NCI-H1092 (cell line): ENCODE results near the gene EXOC1.

ENCODE experiments used
- DNase-seq: peaks from one replicate; lab custom pipeline; 2025; lab: John Stamatoyannopoulos, UW

The EXOC1 gene

DNA sequence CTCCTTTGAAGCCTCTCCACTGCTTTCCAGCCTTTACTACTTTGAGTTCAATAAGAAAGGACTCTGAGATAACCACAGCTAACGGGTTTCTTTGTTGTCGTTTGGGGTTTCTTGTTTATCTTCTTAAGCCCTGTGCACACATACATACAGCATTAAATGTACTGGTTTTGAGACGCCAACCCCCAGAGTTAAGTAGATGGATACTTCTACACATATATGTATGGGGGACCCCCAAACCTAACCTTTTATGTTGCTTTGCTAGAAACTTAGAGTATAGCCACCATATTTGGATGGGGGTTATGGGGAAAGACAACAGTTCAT lies 96.0 kb downstream of the EXOC1 start:
- DNase-seq = no peak

DNA sequence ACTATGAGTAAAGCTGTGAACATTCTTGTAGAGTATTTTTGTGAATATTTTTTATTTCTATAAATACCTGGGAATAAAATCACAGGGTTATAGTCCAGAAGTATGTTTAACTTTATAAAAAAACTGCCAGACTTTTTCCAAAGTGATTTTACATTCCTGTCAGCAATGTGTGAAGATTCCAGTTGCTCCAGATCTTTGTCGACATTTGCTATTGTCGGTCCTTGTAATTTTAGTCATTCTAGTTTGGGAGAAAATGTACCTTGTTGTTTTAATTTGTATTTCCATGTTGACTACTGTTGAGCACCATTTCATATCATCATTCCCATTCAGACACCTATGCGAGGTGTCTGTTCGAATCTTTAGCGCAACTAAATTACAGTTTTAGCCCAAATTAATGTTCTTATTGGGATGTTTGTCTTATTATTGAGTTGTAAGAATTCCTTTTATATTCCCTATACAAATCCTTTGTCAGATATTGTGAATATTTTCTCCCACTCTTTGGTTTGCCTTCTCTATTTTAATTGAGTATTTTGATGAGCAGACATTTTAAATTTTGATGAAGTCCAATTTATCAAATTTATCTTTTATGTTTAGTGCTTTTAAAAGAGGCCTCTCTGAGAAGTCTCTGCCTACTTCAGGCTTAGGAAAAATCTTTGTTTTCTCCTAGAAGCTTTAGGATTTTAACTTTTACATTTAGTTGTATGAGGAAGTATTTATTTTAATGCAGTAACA lies 97.9 kb downstream of the EXOC1 start:
- no peak for DNase-seq
